Esophagus squamous epithelium (tissue), 5 donors: ENCODE data around the gene OGFOD2. TPM values are rescaled to one million over a fixed set of nuclear protein-coding genes. Genes with fewer than 3 reads are reported as not detected.

Source experiments
- DNase-seq: peaks from one replicate; lab custom pipeline; 2025; lab: John Stamatoyannopoulos, UW
- H3K27ac ChIP-seq, 4 donors: fragments of 200-600 bp; sonication (generic); one replicate each; pipeline ENCODE4 v1.5.1; 2016 to 2019; ENCODE audit warnings: mild to moderate bottlenecking in 1 of 4
- H3K27me3 ChIP-seq, 4 donors: fragments of 200-600 bp; sonication (generic); 1 replicate in 3 of 4; 2 replicates in 1 of 4; pipeline versions ENCODE4 v1.5.1 to v1.6.0; 2017 to 2021; ENCODE audit warnings: antibody characterized with exemption in 1 of 4
- H3K36me3 ChIP-seq, 3 donors: fragments of 200-600 bp; sonication (generic); one replicate each; pipeline ENCODE4 v1.5.1; 2016 to 2019
- H3K4me1 ChIP-seq, 3 donors: fragments of 200-600 bp; sonication (generic); one replicate each; pipeline ENCODE4 v1.5.1; 2017 to 2019
- H3K4me3 ChIP-seq, 4 donors: fragments of 200-600 bp; sonication (generic); 1 replicate in 3 of 4; 2 replicates in 1 of 4; pipeline ENCODE4 v1.5.1; 2016 to 2019; ENCODE audit warnings: mild to moderate bottlenecking in 2 of 4, moderate library complexity in 1 of 4
- H3K9me3 ChIP-seq, 3 donors: fragments of 200-600 bp; sonication (generic); one replicate each; pipeline ENCODE4 v1.5.1; 2016 to 2019
- POLR2A ChIP-seq, 4 donors: fragments of 450-650 bp; IDR thresholded peaks; one replicate each; pipeline ENCODE4 v1.6.1; 2017; ENCODE audit warnings: antibody characterized with exemption in 4 of 4, mild to moderate bottlenecking in 4 of 4, moderate library complexity in 3 of 4
- WGBS, 2 donors: methylation state at CpG; one replicate each; pipeline ENCODE4 v1.1.5; 2018; 5-methylcytosine and 5-hydroxymethylcytosine counted together
- intact Hi-C: fragments of 100-400 bp; cut with DNase I; formaldehyde crosslinking; loops from one replicate; pipeline ENCODE4 v1.15.0; 2022
- total RNA-seq, 4 donors: library from RNA; depleted of rRNA; stranded (reverse); fragments of >200 nt; gene quantifications; one replicate each; pipeline ENCODE4 v1.1.0, GENCODE V29; 2016
- TF ChIP-seq, protein P1 (sequence below), 6 experiments: fragments of 450-650 bp in 4 of 6; fragments of 200-600 bp in 2 of 6; sonication (generic) in 2 of 6; IDR thresholded peaks; one replicate each; pipeline ENCODE4 v1.5.1; 2016 to 2019; ENCODE audit warnings: antibody characterized with exemption in 6 of 6, mild to moderate bottlenecking in 4 of 6, moderate library complexity in 4 of 6
- donor health status: DM: yes; HTN: yes; CAD: no.

OGFOD2 gene
- total RNA-seq, 4 donors from 2014 or later = 8.5 to 13.9 (median 11.3) TPM

DNA sequence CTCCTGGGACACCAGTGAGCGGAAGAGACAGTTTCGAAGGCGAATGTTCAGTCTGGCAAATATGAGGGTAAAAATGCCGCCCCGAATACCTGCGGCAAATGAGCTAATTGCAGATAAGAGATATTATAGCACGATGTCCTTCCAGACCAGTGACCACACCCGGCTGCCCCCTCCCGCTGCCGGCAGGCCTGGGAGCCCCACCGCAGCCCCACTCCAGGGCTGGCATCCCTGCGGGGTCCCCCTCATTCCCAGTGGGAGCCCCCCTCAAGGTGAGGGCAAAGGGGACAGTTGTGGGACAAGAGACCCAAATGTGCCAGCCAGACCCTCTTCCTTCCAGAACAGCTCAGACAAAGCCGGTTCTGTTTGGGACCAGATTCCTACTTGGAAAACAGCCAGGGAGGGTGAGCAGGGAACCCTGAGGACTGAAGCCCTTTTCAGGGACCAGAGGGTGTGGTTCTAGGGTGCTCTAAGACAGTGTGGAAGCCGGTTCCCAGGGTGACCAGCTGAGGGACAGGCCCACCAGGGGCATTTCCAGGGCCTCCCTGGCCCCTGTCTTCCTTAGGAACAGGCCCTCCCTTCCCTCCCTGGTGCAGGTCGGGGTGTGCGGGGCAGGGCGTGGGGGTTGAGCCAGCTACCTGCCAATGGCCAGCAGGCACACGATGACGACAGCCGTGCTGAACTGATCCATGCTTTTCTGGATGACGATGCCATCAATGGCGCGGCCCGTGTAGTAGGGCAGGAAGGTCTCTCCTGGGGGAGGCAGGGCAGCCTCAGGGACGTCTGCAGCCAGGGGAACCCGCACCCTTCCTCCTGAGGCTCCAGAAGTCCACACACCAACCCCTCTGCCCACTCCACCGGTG is 25.0 kb upstream of the OGFOD2 start:
- TF ChIP-seq POLR2A (IDR thresholded peaks at IDR 0.05) = no peak
- TF ChIP-seq, protein P1, sequence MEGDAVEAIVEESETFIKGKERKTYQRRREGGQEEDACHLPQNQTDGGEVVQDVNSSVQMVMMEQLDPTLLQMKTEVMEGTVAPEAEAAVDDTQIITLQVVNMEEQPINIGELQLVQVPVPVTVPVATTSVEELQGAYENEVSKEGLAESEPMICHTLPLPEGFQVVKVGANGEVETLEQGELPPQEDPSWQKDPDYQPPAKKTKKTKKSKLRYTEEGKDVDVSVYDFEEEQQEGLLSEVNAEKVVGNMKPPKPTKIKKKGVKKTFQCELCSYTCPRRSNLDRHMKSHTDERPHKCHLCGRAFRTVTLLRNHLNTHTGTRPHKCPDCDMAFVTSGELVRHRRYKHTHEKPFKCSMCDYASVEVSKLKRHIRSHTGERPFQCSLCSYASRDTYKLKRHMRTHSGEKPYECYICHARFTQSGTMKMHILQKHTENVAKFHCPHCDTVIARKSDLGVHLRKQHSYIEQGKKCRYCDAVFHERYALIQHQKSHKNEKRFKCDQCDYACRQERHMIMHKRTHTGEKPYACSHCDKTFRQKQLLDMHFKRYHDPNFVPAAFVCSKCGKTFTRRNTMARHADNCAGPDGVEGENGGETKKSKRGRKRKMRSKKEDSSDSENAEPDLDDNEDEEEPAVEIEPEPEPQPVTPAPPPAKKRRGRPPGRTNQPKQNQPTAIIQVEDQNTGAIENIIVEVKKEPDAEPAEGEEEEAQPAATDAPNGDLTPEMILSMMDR (IDR thresholded peaks at IDR 0.05) = no peak
- intact Hi-C loops = loop anchor here (10.0 kb wide), 1 partner anchor 155 kb away; no protein-coding TSS in a partner anchor
- H3K4me1 ChIP-seq = peaks cover 21 to 43% (median 26%) of the 10 kb centered on the region in 3 donors
- no peak overlapping the region for H3K4me3 ChIP-seq
- H3K9me3 ChIP-seq = no peaks in the 10 kb centered on the region
- no peaks in the 10 kb centered on the region for H3K27me3 ChIP-seq
- H3K27ac ChIP-seq = no peak overlapping the region
- WGBS, 2 donors = 78 to 92% methylated on average over 8 to 10 of the region's 27 CpGs
- no peak for DNase-seq
- H3K36me3 ChIP-seq = no peaks in the 10 kb centered on the region

DNA sequence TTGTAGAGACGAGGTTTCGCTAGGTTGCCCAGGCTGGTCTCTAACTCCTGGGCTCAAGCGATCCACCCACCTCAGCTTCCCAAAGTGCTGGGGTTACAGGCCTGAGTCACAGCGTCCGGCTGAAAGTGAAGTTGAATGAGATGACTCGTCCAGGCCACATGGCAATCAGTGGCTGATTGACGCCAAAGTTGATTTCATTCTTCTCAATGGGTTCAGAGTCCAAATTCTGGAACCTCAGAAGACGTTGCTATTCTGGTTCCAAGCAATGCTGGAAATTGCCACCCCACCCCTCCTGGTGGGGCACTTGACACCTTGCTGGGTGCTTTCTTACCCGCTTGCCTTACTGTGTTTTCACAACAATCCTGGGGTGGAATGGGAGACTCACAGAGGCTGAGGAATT is 23.6 kb upstream of the OGFOD2 start:
- Histone ChIP-seq H3K36me3 (no peaks in the 10 kb centered on the region), H3K27ac (no peak overlapping the region), H3K9me3 (no peaks in the 10 kb centered on the region), H3K4me1 (peaks cover 9 to 30% (median 15%) of the 10 kb centered on the region in 3 donors), H3K4me3 (no peak overlapping the region), H3K27me3 (no peaks in the 10 kb centered on the region)
- intact Hi-C loops = loop anchor here (10.0 kb wide), 1 partner anchor 157 kb away; no protein-coding TSS in a partner anchor
- DNase-seq = no peak
- 50 to 65% methylated on average over 3 to 9 of the region's 9 CpGs for WGBS, 2 donors
- no peak for TF ChIP-seq POLR2A (IDR thresholded peaks at IDR 0.05)
- TF ChIP-seq, protein P1 (IDR thresholded peaks at IDR 0.05) = peak in 1 of 6 experiments; percentile 9

DNA sequence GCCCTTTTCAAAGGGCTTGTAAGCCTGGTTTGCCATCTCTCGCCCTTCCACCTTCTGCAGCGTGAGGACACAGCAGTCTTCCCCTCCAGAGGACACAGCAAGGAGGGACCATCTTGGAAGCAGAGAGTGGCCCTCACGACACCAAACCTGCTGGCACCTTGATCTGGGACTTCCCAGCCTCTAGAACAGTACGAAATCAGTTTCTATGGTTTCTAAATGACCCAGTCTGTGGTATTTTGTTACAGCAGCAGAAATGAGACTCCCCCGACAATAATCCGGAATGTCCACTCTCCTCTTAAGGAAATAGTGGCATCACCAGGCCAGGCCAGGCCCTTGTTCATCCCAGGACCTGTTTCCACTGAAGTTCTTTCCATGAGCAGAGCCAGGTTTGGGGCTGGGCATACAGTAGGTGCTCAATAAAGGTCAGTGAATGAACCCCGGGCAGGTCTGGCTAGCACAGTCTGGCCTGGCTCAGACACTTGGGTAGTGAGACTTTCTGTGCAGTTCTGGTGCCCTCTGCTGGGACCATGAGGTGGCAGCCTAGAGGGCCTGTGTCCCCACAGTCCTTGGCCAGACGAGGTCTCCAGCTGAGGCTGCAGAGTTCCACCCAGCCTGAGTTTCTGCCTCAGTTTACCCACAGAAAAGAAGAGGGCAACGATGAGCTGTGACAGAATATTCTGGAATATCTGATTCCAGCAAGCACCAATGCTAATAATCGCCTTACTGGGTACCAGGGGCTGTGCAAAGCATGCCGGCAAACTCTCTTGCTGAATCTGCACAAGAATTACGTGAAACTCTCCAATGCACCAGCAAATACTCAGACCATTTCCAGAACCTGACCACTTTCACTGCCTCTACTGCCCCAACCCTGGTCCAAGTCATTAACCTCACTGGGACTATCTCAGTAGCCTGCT is 22.8 kb upstream of the OGFOD2 start:
- Histone ChIP-seq H3K4me1 (peaks cover 3 to 21% (median 7%) of the 10 kb centered on the region in 3 donors), H3K36me3 (no peaks in the 10 kb centered on the region), H3K4me3 (no peak overlapping the region), H3K9me3 (no peaks in the 10 kb centered on the region), H3K27me3 (no peaks in the 10 kb centered on the region), H3K27ac (no peak overlapping the region)
- no peak for DNase-seq
- WGBS, 2 donors = 62 to 74% methylated on average over 8 to 11 of the region's 12 CpGs
- TF ChIP-seq POLR2A (IDR thresholded peaks at IDR 0.05) = no peak
- TF ChIP-seq, protein P1 (IDR thresholded peaks at IDR 0.05) = peak; percentile 75 to 92 (median 84)
- intact Hi-C loops = loop anchor here (2.0 to 10.0 kb wide), 2 partner anchors 91 to 157 kb away; no protein-coding TSS in a partner anchor

DNA sequence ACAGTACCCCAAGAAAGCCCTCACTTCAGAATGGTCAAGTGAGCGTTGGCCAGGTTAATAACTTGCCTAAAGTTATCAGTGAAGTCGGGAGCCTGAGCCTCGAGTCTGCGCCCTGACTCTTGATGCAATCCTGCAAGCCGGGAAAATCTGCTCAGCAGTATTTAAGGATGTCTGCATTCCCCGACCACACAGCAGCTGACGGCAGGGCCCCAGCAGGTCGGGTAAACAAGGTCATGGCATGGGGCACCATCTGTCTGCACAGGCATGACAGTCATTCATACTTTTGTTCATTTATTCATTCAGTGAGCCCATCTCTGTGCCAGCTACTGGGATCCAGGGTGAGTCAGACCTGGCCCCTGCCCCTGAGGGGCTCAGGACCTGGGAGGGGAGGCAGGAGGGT is 19.9 kb upstream of the OGFOD2 start:
- Histone ChIP-seq H3K27me3 (no peaks in the 10 kb centered on the region), H3K27ac (no peak overlapping the region), H3K4me1 (peaks cover 0 to 11% (median 0%) of the 10 kb centered on the region in 3 donors), H3K9me3 (no peaks in the 10 kb centered on the region), H3K4me3 (no peak overlapping the region), H3K36me3 (peaks cover 0 to 17% (median 6%) of the 10 kb centered on the region in 3 donors)
- TF ChIP-seq, protein P1 (IDR thresholded peaks at IDR 0.05) = no peak
- no peak for TF ChIP-seq POLR2A (IDR thresholded peaks at IDR 0.05)
- 72 to 85% methylated on average over 5 to 7 of the region's 8 CpGs for WGBS, 2 donors
- DNase-seq = no peak
- intact Hi-C loops = loop anchor here (10.0 kb wide), 1 partner anchor 160 kb away; no protein-coding TSS in a partner anchor
